HG02973 (cell line): ENCODE results near the gene KCTD7.
A peak's percentile ranks its signal among the peaks of the same experiment; 100 is the strongest.
"Not testable (repeated sequence)": the region's sequence is repeated elsewhere in the genome, so short reads cannot be mapped to it uniquely, and the experiment has no call there.

Experiments used
- ATAC-seq: cut with Tn5 transposase; IDR thresholded peaks from one replicate; pipeline ENCODE4 v1.9.1; 2021; ENCODE audit warnings: moderate library complexity; ENCODE audit not compliant: unreplicated experiment

Gene KCTD7

GRCh38 chr7:66653719-66654274 is 25.1 kb downstream of the KCTD7 start:
- not testable (repeated sequence) for ATAC-seq

- ATAC-seq: peak; percentile 85
These were observed 25.8 kb downstream of the KCTD7 start for GRCh38 chr7:66654275-66655112.

GRCh38 chr7:66655113-66655806 is 26.6 kb downstream of the KCTD7 start:
- peak; percentile 15 for ATAC-seq

- not testable (repeated sequence) for ATAC-seq
These were observed 27.3 kb downstream of the KCTD7 start for GRCh38 chr7:66655826-66656485.

- no peak for ATAC-seq
These were observed 29.1 kb downstream of the KCTD7 start for GRCh38 chr7:66657798-66658197.

- no peak for ATAC-seq
These were observed 34.1 kb downstream of the KCTD7 start for GRCh38 chr7:66662646-66663264.

GRCh38 chr7:66664590-66665293 is 36.1 kb downstream of the KCTD7 start:
- ATAC-seq: no peak

- no peak for ATAC-seq
These were observed 37.8 kb downstream of the KCTD7 start for GRCh38 chr7:66666313-66666952.

- no peak for ATAC-seq
These were observed 38.5 kb downstream of the KCTD7 start for GRCh38 chr7:66667023-66667728.

- ATAC-seq: no peak
These were observed 39.4 kb downstream of the KCTD7 start for GRCh38 chr7:66668112-66668511.

GRCh38 chr7:66668677-66669076 is 40.0 kb downstream of the KCTD7 start:
- no peak for ATAC-seq

GRCh38 chr7:66669088-66669487 is 40.4 kb downstream of the KCTD7 start:
- no peak for ATAC-seq

- no peak for ATAC-seq
These were observed 40.8 kb downstream of the KCTD7 start for GRCh38 chr7:66669496-66669895.

GRCh38 chr7:66671034-66671433 is 42.4 kb downstream of the KCTD7 start:
- no peak for ATAC-seq

GRCh38 chr7:66671486-66671885 is 42.8 kb downstream of the KCTD7 start:
- not testable (repeated sequence) for ATAC-seq

GRCh38 chr7:66672432-66673123 is 43.9 kb downstream of the KCTD7 start:
- ATAC-seq: not testable (repeated sequence)

- ATAC-seq: not testable (repeated sequence)
These were observed 44.5 kb downstream of the KCTD7 start for GRCh38 chr7:66673124-66673640.

GRCh38 chr7:66679633-66680244 is 51.1 kb downstream of the KCTD7 start:
- no peak for ATAC-seq
